WTC11 (cell line): Measurements from ENCODE around the gene LSM12. TPM values are rescaled to one million over a fixed set of nuclear protein-coding genes. Genes with fewer than 3 reads are reported as not detected.

ENCODE experiments used
- ATAC-seq: fragments of 200-7000 bp; cut with Tn5 transposase; 2 replicates; pipeline ENCODE4 v1.10.0; 2021; ENCODE audit warnings: mild to moderate bottlenecking, moderate library complexity
- CTCF ChIA-PET: fragments of 300-600 bp; sonication (Branson Sonifier 250); formaldehyde crosslinking; loops from one replicate; lab custom pipeline; 2021; ENCODE audit warnings: antibody characterized with exemption; lab: Charles Lee
- POLR2A ChIA-PET: fragments of 350-600 bp; sonication (Branson Sonifier 250); formaldehyde crosslinking; loops from one replicate; lab custom pipeline; 2021; ENCODE audit warnings: antibody characterized with exemption; lab: Charles Lee
- DNase-seq: peaks from one replicate; pipeline ENCODE4 v3.0.0; 2021; ENCODE audit warnings: low spot score
- H3K27ac Mint-ChIP-seq: 2 replicates; pipeline ENCODE4 v1.8.0; 2021; ENCODE audit warnings: mixed read lengths
- H3K27me3 Mint-ChIP-seq: 2 replicates; pipeline ENCODE4 v1.8.0; 2021; ENCODE audit warnings: low read depth, mild to moderate bottlenecking, moderate library complexity, mixed read lengths
- H3K36me3 Mint-ChIP-seq: 2 replicates; pipeline ENCODE4 v1.8.0; 2021; ENCODE audit warnings: mixed read lengths
- H3K4me1 Mint-ChIP-seq: 2 replicates; pipeline ENCODE4 v1.8.0; 2022; ENCODE audit warnings: mixed read lengths
- H3K4me3 Mint-ChIP-seq: 2 replicates; pipeline ENCODE4 v1.8.0; 2021; ENCODE audit warnings: mild to moderate bottlenecking, moderate library complexity, mixed read lengths
- H3K9me3 Mint-ChIP-seq: 2 replicates; pipeline ENCODE4 v1.8.0; 2021; ENCODE audit warnings: mixed read lengths
- CBFB ChIP-seq: sonication (generic); formaldehyde crosslinking; IDR thresholded peaks from 2 replicates; pipeline ENCODE4 v1.8.1; 2022; ENCODE audit warnings: mild to moderate bottlenecking, low read depth, missing genetic modification reagents
- ETV6 ChIP-seq: sonication (generic); formaldehyde crosslinking; IDR thresholded peaks from 2 replicates; pipeline ENCODE4 v1.8.1; 2022; ENCODE audit warnings: mild to moderate bottlenecking, missing genetic modification reagents
- NR2C2 ChIP-seq: sonication (generic); formaldehyde crosslinking; IDR thresholded peaks from 2 replicates; pipeline ENCODE4 v1.8.0; 2022; ENCODE audit warnings: mild to moderate bottlenecking, missing genetic modification reagents
- SOX15 ChIP-seq: fragments of 250-450 bp; sonication (Bioruptor Pico); IDR thresholded peaks from 2 replicates; pipeline ENCODE4 v1.9.0; 2021; ENCODE audit warnings: mild to moderate bottlenecking
- SP1 ChIP-seq: sonication (generic); formaldehyde crosslinking; conservative IDR thresholded peaks from 2 replicates; pipeline ENCODE4 v1.8.1; 2022; ENCODE audit warnings: missing genetic modification reagents
- ZNF263 ChIP-seq: sonication (generic); formaldehyde crosslinking; IDR thresholded peaks from 2 replicates; pipeline ENCODE4 v1.8.1; 2022; ENCODE audit warnings: low read depth, mild to moderate bottlenecking, moderate library complexity, missing genetic modification reagents
- ZNF671 ChIP-seq: fragments of 250-450 bp; sonication (Bioruptor Pico); IDR thresholded peaks from 2 replicates; pipeline ENCODE4 v1.8.0; 2021; ENCODE audit warnings: mild to moderate bottlenecking
- total RNA-seq: library from RNA; stranded (reverse); gene quantifications from 3 replicates; pipeline ENCODE4 v1.2.3, GENCODE V29; 2021
- TF ChIP-seq, protein P1 (sequence below): sonication (generic); formaldehyde crosslinking; IDR thresholded peaks from 2 replicates; pipeline ENCODE4 v1.8.1; 2023; ENCODE audit warnings: mild to moderate bottlenecking, missing genetic modification reagents
- TF ChIP-seq, protein P2 (sequence below): fragments of 250-450 bp; sonication (Bioruptor Pico); IDR thresholded peaks from 2 replicates; pipeline ENCODE4 v1.9.0; 2021; ENCODE audit warnings: mild to moderate bottlenecking, borderline replicate concordance
- TF ChIP-seq, protein P3 (sequence below): sonication (generic); formaldehyde crosslinking; IDR thresholded peaks from 2 replicates; pipeline ENCODE4 v1.8.0; 2022; ENCODE audit warnings: mild to moderate bottlenecking, missing genetic modification reagents
- TF ChIP-seq, protein P4 (sequence below): sonication (generic); formaldehyde crosslinking; IDR thresholded peaks from 2 replicates; pipeline ENCODE4 v1.8.1; 2022; ENCODE audit warnings: low read depth, mild to moderate bottlenecking, moderate library complexity, missing genetic modification reagents, borderline replicate concordance
- TF ChIP-seq, protein P5 (sequence below): sonication (generic); formaldehyde crosslinking; IDR thresholded peaks from 2 replicates; pipeline ENCODE4 v1.8.1; 2023; ENCODE audit warnings: mild to moderate bottlenecking, missing genetic modification reagents, moderate library complexity

The LSM12 gene
- total RNA-seq, 1 experiment from 2014 or later, result 102 TPM

DNA sequence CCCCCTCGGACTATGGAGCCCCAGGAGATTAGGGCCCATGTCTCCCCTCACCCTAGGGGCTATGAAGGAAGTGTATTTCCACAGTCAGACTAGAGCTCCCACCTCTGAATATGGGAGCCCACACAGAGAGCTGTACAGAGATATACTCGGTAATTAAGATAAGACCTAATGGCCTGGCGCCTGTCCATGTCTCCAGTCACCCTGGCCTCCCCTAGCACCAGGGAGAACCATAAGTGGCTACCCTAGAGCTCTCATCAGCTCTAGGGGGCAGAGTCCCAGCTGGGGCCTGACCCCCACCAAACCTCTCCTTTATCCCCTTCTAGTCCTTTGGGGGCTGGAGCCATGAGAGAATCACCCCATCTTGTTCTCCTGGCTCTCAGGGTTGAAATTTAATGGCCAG is 54.1 kb downstream of the LSM12 start (continued):
- TF ChIP-seq, protein P1, sequence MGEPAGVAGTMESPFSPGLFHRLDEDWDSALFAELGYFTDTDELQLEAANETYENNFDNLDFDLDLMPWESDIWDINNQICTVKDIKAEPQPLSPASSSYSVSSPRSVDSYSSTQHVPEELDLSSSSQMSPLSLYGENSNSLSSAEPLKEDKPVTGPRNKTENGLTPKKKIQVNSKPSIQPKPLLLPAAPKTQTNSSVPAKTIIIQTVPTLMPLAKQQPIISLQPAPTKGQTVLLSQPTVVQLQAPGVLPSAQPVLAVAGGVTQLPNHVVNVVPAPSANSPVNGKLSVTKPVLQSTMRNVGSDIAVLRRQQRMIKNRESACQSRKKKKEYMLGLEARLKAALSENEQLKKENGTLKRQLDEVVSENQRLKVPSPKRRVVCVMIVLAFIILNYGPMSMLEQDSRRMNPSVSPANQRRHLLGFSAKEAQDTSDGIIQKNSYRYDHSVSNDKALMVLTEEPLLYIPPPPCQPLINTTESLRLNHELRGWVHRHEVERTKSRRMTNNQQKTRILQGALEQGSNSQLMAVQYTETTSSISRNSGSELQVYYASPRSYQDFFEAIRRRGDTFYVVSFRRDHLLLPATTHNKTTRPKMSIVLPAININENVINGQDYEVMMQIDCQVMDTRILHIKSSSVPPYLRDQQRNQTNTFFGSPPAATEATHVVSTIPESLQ (CRISPR knock-in tag), result no peak
- no peak for TF ChIP-seq ZNF671 (CRISPR knock-in tag)
- no peak for TF ChIP-seq ETV6 (CRISPR knock-in tag)

DNA sequence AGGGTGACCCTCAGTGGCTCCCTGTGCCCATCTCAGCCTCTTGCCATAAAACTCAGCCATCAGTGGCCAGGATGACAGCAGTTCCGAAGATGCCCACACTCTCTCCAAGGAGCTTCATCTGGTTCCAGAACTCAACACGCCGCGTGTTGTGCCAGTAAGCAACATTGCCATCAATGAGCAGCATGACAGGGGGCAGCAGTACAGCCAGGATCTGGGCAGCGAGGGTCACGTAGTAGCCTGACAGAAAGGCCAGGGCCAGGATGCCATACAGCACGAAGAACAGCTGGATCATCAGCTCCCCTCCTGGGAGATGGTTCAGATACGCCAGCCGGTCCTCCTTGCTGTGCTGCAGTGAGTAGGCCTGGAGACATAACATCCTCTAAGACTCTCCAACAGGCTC is 54.6 kb downstream of the LSM12 start:
- Mint-ChIP-seq H3K9me3 (no peaks in the 10 kb centered on the region), H3K36me3 (peaks cover 10% of the 10 kb centered on the region; the same call in 1 of the 2 replicates), H3K27me3 (no peaks in the 10 kb centered on the region), H3K27ac (no peak overlapping the region), H3K4me1 (peaks cover 22% of the 10 kb centered on the region), H3K4me3 (no peak overlapping the region)
- DNase-seq (no peak), ATAC-seq (no peak)
- ChIA-PET POLR2A (no interaction called here), CTCF (interaction anchor here (0.8 to 0.9 kb wide), 2 partner anchors 12 to 30 kb away, joined by 3 read pairs; no protein-coding TSS in a partner anchor)
- no peak for TF ChIP-seq SP1 (CRISPR knock-in tag)
- TF ChIP-seq, protein P2, sequence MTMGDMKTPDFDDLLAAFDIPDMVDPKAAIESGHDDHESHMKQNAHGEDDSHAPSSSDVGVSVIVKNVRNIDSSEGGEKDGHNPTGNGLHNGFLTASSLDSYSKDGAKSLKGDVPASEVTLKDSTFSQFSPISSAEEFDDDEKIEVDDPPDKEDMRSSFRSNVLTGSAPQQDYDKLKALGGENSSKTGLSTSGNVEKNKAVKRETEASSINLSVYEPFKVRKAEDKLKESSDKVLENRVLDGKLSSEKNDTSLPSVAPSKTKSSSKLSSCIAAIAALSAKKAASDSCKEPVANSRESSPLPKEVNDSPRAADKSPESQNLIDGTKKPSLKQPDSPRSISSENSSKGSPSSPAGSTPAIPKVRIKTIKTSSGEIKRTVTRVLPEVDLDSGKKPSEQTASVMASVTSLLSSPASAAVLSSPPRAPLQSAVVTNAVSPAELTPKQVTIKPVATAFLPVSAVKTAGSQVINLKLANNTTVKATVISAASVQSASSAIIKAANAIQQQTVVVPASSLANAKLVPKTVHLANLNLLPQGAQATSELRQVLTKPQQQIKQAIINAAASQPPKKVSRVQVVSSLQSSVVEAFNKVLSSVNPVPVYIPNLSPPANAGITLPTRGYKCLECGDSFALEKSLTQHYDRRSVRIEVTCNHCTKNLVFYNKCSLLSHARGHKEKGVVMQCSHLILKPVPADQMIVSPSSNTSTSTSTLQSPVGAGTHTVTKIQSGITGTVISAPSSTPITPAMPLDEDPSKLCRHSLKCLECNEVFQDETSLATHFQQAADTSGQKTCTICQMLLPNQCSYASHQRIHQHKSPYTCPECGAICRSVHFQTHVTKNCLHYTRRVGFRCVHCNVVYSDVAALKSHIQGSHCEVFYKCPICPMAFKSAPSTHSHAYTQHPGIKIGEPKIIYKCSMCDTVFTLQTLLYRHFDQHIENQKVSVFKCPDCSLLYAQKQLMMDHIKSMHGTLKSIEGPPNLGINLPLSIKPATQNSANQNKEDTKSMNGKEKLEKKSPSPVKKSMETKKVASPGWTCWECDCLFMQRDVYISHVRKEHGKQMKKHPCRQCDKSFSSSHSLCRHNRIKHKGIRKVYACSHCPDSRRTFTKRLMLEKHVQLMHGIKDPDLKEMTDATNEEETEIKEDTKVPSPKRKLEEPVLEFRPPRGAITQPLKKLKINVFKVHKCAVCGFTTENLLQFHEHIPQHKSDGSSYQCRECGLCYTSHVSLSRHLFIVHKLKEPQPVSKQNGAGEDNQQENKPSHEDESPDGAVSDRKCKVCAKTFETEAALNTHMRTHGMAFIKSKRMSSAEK, result no peak
- no peak for TF ChIP-seq CBFB (CRISPR knock-in tag)
- TF ChIP-seq, protein P3, sequence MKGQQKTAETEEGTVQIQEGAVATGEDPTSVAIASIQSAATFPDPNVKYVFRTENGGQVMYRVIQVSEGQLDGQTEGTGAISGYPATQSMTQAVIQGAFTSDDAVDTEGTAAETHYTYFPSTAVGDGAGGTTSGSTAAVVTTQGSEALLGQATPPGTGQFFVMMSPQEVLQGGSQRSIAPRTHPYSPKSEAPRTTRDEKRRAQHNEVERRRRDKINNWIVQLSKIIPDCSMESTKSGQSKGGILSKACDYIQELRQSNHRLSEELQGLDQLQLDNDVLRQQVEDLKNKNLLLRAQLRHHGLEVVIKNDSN (CRISPR knock-in tag), result no peak
- no peak for TF ChIP-seq NR2C2
- TF ChIP-seq, protein P4, sequence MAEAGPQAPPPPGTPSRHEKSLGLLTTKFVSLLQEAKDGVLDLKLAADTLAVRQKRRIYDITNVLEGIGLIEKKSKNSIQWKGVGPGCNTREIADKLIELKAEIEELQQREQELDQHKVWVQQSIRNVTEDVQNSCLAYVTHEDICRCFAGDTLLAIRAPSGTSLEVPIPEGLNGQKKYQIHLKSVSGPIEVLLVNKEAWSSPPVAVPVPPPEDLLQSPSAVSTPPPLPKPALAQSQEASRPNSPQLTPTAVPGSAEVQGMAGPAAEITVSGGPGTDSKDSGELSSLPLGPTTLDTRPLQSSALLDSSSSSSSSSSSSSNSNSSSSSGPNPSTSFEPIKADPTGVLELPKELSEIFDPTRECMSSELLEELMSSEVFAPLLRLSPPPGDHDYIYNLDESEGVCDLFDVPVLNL (CRISPR knock-in tag), result no peak
- TF ChIP-seq ZNF263 (CRISPR knock-in tag), result no peak
- TF ChIP-seq SOX15 (CRISPR knock-in tag), result no peak
- TF ChIP-seq, protein P5, sequence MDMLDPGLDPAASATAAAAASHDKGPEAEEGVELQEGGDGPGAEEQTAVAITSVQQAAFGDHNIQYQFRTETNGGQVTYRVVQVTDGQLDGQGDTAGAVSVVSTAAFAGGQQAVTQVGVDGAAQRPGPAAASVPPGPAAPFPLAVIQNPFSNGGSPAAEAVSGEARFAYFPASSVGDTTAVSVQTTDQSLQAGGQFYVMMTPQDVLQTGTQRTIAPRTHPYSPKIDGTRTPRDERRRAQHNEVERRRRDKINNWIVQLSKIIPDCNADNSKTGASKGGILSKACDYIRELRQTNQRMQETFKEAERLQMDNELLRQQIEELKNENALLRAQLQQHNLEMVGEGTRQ (CRISPR knock-in tag), result no peak
- TF ChIP-seq, protein P1 (CRISPR knock-in tag), result no peak
- no peak for TF ChIP-seq ETV6 (CRISPR knock-in tag)
